K562 (cell line): ENCODE data around the gene HOXA5. TPM values are rescaled to one million over a fixed set of nuclear protein-coding genes. Genes with fewer than 3 reads are reported as not detected.
A peak's percentile ranks its signal among the peaks of the same experiment; 100 is the strongest.

Source experiments
- CXXC5 ChIP-seq: fragments of 250-450 bp; sonication (Bioruptor Pico); IDR thresholded peaks from 2 replicates; pipeline ENCODE4 v1.8.0; 2022; ENCODE audit warnings: inconsistent platforms, mild to moderate bottlenecking, moderate library complexity
- DDX20 ChIP-seq: fragments of 450-650 bp; IDR thresholded peaks from 2 replicates; pipeline ENCODE4 v1.6.1; 2016; ENCODE audit warnings: missing genetic modification characterization, low read depth, mild to moderate bottlenecking, missing compliant biosample characterization, moderate library complexity
- ELF2 ChIP-seq: fragments of 250-450 bp; sonication (Bioruptor Pico); IDR thresholded peaks from 2 replicates; pipeline ENCODE4 v1.5.0; 2021; ENCODE audit warnings: mild to moderate bottlenecking
- ETS1 ChIP-seq: conservative IDR thresholded peaks from 2 replicates; pipeline ENCODE4 v1.6.1; 2011; ENCODE audit warnings: low read depth, mild to moderate bottlenecking, low read length; ENCODE audit not compliant: control insufficient read depth
- ETV1 ChIP-seq: fragments of 450-650 bp; conservative IDR thresholded peaks from 2 replicates; pipeline ENCODE4 v1.6.1; 2016; ENCODE audit warnings: missing genetic modification characterization, control low read depth, low read depth, missing compliant biosample characterization
- FOXK2 ChIP-seq, 2 experiments: fragments of 450-650 bp; IDR thresholded peaks in 1 of 2; conservative IDR thresholded peaks in 1 of 2; 2 replicates each; pipeline ENCODE4 v1.6.1; 2016; ENCODE audit warnings: low read depth in 2 of 2, mild to moderate bottlenecking in 1 of 2
- LCOR ChIP-seq: sonication (generic); formaldehyde crosslinking; IDR thresholded peaks from 2 replicates; pipeline ENCODE4 v1.8.0; 2022; ENCODE audit warnings: mild to moderate bottlenecking, missing genetic modification reagents
- MBD2 ChIP-seq: sonication (generic); IDR thresholded peaks from 2 replicates; pipeline ENCODE4 v1.6.1; 2016; ENCODE audit warnings: low read depth, borderline replicate concordance
- NFXL1 ChIP-seq: fragments of 450-650 bp; formaldehyde crosslinking; IDR thresholded peaks from 2 replicates; pipeline ENCODE4 v1.4.0; 2021; ENCODE audit warnings: mild to moderate bottlenecking
- NUFIP1 ChIP-seq: fragments of 450-650 bp; IDR thresholded peaks from 2 replicates; pipeline ENCODE4 v1.6.1; 2018; ENCODE audit not compliant: partially characterized antibody
- SIX5 ChIP-seq, 2 experiments: IDR thresholded peaks; 2 replicates each; pipeline ENCODE4 v1.6.1; 2011; ENCODE audit warnings: low read length in 2 of 2, borderline replicate concordance in 1 of 2, low read depth in 1 of 2, mild to moderate bottlenecking in 1 of 2, moderate library complexity in 1 of 2; ENCODE audit not compliant: insufficient read depth in 1 of 2
- TEAD4 ChIP-seq, 2 experiments: sonication (generic) in 1 of 2; formaldehyde crosslinking in 1 of 2; IDR thresholded peaks; 2 replicates each; pipeline versions ENCODE4 v1.6.1 to v1.8.0; 2012 to 2022; ENCODE audit warnings: borderline replicate concordance in 1 of 2, inconsistent platforms in 1 of 2, low read length in 1 of 2, mild to moderate bottlenecking in 1 of 2, missing genetic modification reagents in 1 of 2
- YY1 ChIP-seq, 3 experiments: IDR thresholded peaks; 2 replicates each; pipeline ENCODE4 v1.6.1; 2011; ENCODE audit warnings: low read length in 2 of 3, mild to moderate bottlenecking in 2 of 3, moderate library complexity in 2 of 3, borderline replicate concordance in 1 of 3, control low read depth in 1 of 3, low read depth in 1 of 3; ENCODE audit not compliant: insufficient read depth in 3 of 3, insufficient replicate concordance in 2 of 3, control insufficient read depth in 1 of 3, insufficient read length in 1 of 3; ENCODE audit errors: extremely low read depth in 1 of 3
- ZC3H11A ChIP-seq: IDR thresholded peaks from 2 replicates; pipeline ENCODE4 v1.6.1; 2012; ENCODE audit warnings: low read depth, low read length, improper control_type of control experiment
- ZNF12 ChIP-seq: sonication (generic); formaldehyde crosslinking; IDR thresholded peaks from 2 replicates; pipeline ENCODE4 v1.4.0; 2020; ENCODE audit warnings: mild to moderate bottlenecking, missing genetic modification reagents
- ZNF143 ChIP-seq: sonication (generic); formaldehyde crosslinking; IDR thresholded peaks from 2 replicates; pipeline ENCODE4 v1.9.0; 2022; ENCODE audit warnings: mild to moderate bottlenecking, missing genetic modification reagents
- ZNF384 ChIP-seq: IDR thresholded peaks from 2 replicates; pipeline ENCODE4 v1.6.1; 2012; ENCODE audit warnings: low read depth, low read length, improper control_type of control experiment
- polyA plus RNA-seq, 8 experiments: library from polyadenylated mRNA; depleted of rRNA in 4 of 8; stranded (reverse) in 5 of 8; unstranded in 3 of 8; fragments of >200 nt; fragmentation: Nextera tagmentation in 2 of 8; fragmentation: Illumina TruSeq in 1 of 8; extraction: Ambion mirVana in 2 of 8; extraction: Trizol in 1 of 8; gene quantifications; 2 replicates each; pipeline versions ENCODE4 v1.2.1 to v1.2.3, GENCODE V29; 2011 to 2014; ENCODE audit warnings: inconsistent platforms in 1 of 8, missing spikeins in 1 of 8
- total RNA-seq, 7 experiments: library from RNA; depleted of rRNA in 6 of 7; stranded (reverse); fragments of >200 nt in 6 of 7; fragmentation: Illumina TruSeq in 2 of 7; extraction: Trizol in 2 of 7; gene quantifications; 2 replicates each; pipeline versions ENCODE4 v1.2.1 to v1.2.3, GENCODE V29; 2011 to 2021; ENCODE audit warnings: low replicate concordance in 1 of 7
- TF ChIP-seq, protein P1 (sequence below): sonication (generic); formaldehyde crosslinking; IDR thresholded peaks from 2 replicates; pipeline ENCODE4 v1.8.0; 2022; ENCODE audit warnings: mild to moderate bottlenecking, missing genetic modification reagents
- TF ChIP-seq, protein P2 (sequence below): fragments of 450-650 bp; formaldehyde crosslinking; IDR thresholded peaks from 2 replicates; pipeline ENCODE4 v1.4.0; 2020; ENCODE audit warnings: mild to moderate bottlenecking, moderate library complexity

HOXA5 gene
- total and polyA plus RNA-seq, 9 of the 15 experiments (the other 6 are each of a cell fraction or from before 2014, with no cell fraction given) = 0.13 TPM; not detected in 8

- TF ChIP-seq, protein P1, sequence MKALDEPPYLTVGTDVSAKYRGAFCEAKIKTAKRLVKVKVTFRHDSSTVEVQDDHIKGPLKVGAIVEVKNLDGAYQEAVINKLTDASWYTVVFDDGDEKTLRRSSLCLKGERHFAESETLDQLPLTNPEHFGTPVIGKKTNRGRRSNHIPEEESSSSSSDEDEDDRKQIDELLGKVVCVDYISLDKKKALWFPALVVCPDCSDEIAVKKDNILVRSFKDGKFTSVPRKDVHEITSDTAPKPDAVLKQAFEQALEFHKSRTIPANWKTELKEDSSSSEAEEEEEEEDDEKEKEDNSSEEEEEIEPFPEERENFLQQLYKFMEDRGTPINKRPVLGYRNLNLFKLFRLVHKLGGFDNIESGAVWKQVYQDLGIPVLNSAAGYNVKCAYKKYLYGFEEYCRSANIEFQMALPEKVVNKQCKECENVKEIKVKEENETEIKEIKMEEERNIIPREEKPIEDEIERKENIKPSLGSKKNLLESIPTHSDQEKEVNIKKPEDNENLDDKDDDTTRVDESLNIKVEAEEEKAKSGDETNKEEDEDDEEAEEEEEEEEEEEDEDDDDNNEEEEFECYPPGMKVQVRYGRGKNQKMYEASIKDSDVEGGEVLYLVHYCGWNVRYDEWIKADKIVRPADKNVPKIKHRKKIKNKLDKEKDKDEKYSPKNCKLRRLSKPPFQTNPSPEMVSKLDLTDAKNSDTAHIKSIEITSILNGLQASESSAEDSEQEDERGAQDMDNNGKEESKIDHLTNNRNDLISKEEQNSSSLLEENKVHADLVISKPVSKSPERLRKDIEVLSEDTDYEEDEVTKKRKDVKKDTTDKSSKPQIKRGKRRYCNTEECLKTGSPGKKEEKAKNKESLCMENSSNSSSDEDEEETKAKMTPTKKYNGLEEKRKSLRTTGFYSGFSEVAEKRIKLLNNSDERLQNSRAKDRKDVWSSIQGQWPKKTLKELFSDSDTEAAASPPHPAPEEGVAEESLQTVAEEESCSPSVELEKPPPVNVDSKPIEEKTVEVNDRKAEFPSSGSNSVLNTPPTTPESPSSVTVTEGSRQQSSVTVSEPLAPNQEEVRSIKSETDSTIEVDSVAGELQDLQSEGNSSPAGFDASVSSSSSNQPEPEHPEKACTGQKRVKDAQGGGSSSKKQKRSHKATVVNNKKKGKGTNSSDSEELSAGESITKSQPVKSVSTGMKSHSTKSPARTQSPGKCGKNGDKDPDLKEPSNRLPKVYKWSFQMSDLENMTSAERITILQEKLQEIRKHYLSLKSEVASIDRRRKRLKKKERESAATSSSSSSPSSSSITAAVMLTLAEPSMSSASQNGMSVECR (CRISPR knock-in tag) = no peak
- TF ChIP-seq NFXL1 (CRISPR knock-in tag) (no peak), DDX20 (no peak), FOXK2 (conservative IDR thresholded peaks at IDR 0.05 in 1 of 2, IDR thresholded peaks at IDR 0.05 in 1 of 2; ENCODE audit: low read depth in 2 of 2) (no peak), CXXC5 (CRISPR knock-in tag) (peak; percentile 2; the same call in 1 of the 2 replicates), ETV1 (tag) (no peak), TEAD4 (IDR thresholded peaks at IDR 0.05; ENCODE audit: low read length) (peak; percentile 82), TEAD4 (CRISPR knock-in tag; IDR thresholded peaks at IDR 0.05; ENCODE audit: borderline replicate concordance) (no peak), ZNF384 (no peak), LCOR (CRISPR knock-in tag) (0 out of 2 replicates have a peak, but pooled peaks have one; percentile 16), NUFIP1 (no peak), ZC3H11A (peak; percentile 93), SIX5 (IDR thresholded peaks at IDR 0.05; ENCODE audit: borderline replicate concordance in 1 of 2, insufficient read depth in 1 of 2, low read depth in 1 of 2, low read length in 2 of 2) (no peak), MBD2 (no peak), ZNF12 (no peak), YY1 (IDR thresholded peaks at IDR 0.05; ENCODE audit: borderline replicate concordance in 1 of 3, control insufficient read depth in 1 of 3, extremely low read depth in 1 of 3, insufficient read depth in 3 of 3, insufficient read length in 1 of 3, insufficient replicate concordance in 2 of 3, low read depth in 1 of 3, low read length in 2 of 3) (peak; percentile 78 to 97 (median 95)), ETS1 (no peak), ELF2 (CRISPR knock-in tag) (no peak), ZNF143 (CRISPR knock-in tag) (no peak)
- TF ChIP-seq, protein P2, sequence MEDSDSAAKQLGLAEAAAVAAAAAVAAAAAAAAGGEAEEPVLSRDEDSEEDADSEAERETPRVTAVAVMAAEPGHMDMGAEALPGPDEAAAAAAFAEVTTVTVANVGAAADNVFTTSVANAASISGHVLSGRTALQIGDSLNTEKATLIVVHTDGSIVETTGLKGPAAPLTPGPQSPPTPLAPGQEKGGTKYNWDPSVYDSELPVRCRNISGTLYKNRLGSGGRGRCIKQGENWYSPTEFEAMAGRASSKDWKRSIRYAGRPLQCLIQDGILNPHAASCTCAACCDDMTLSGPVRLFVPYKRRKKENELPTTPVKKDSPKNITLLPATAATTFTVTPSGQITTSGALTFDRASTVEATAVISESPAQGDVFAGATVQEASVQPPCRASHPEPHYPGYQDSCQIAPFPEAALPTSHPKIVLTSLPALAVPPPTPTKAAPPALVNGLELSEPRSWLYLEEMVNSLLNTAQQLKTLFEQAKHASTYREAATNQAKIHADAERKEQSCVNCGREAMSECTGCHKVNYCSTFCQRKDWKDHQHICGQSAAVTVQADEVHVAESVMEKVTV = peak; percentile 86
These were observed 17.2 kb upstream of the HOXA5 start (continued) for GRCh38 chr7:27160546-27161213.
